SU-DHL-6 (cell line): Measurements from ENCODE around the gene PIK3CD.

Experiments
- H2AFZ ChIP-seq: fragments of 200-600 bp; sonication (generic); 2 replicates; pipeline ENCODE4 v1.6.1; 2014; ENCODE audit warnings: low read depth, mild to moderate bottlenecking, moderate library complexity, mixed read lengths, antibody characterized with exemption, low read length; ENCODE audit not compliant: severe bottlenecking
- H3F3A ChIP-seq: fragments of 200-600 bp; shearing (Covaris generic); 2 replicates; pipeline ENCODE4 v1.6.0; 2016; ENCODE audit warnings: antibody characterized with exemption, mild to moderate bottlenecking; ENCODE audit not compliant: insufficient read depth
- H3K27ac ChIP-seq: fragments of 200-600 bp; sonication (generic); 2 replicates; pipeline ENCODE4 v1.5.1; 2016; ENCODE audit warnings: low read depth, mild to moderate bottlenecking, low read length, moderate library complexity, mixed read lengths
- H3K27me3 ChIP-seq: fragments of 200-600 bp; sonication (generic), shearing (Covaris generic); 2 replicates; pipeline ENCODE4 v1.6.0; 2014; ENCODE audit warnings: mild to moderate bottlenecking, low read length
- H3K36me3 ChIP-seq: fragments of 200-600 bp; sonication (generic); 2 replicates; pipeline ENCODE4 v1.6.1; 2014; ENCODE audit warnings: mild to moderate bottlenecking, low read length, mixed read lengths
- H3K4me2 ChIP-seq: fragments of 300-600, 200-600 bp; shearing (Covaris generic), sonication (generic); 2 replicates; pipeline ENCODE4 v1.6.0; 2014; ENCODE audit warnings: low read length, low read depth, mild to moderate bottlenecking; ENCODE audit not compliant: poor library complexity, severe bottlenecking
- H3K4me3 ChIP-seq: fragments of 200-600 bp; sonication (generic); 2 replicates; pipeline ENCODE4 v1.5.1; 2014; ENCODE audit warnings: antibody characterized with exemption, low read length, mild to moderate bottlenecking, mixed read lengths; ENCODE audit not compliant: insufficient read depth, poor library complexity, severe bottlenecking
- H3K79me2 ChIP-seq: fragments of 200-600 bp; sonication (generic); 2 replicates; pipeline ENCODE4 v1.6.1; 2014; ENCODE audit warnings: mild to moderate bottlenecking, low read length, moderate library complexity; ENCODE audit not compliant: insufficient read depth
- H3K9ac ChIP-seq: fragments of 200-600 bp; sonication (generic); 2 replicates; pipeline ENCODE4 v1.7.0; 2014; ENCODE audit warnings: mild to moderate bottlenecking, low read length
- H3K9me2 ChIP-seq: fragments of 200-600 bp; sonication (generic); replicated peaks from 2 replicates; pipeline ENCODE4 v1.6.1; 2014; ENCODE audit warnings: low read length; ENCODE audit not compliant: insufficient read depth
- H3K9me3 ChIP-seq: fragments of 200-600 bp; sonication (generic); 2 replicates; pipeline ENCODE4 v1.6.1; 2014; ENCODE audit warnings: low read length, mixed read lengths; ENCODE audit not compliant: insufficient read depth
- H4K20me1 ChIP-seq: fragments of 200-600 bp; sonication (generic); 2 replicates; pipeline ENCODE4 v1.6.1; 2014; ENCODE audit warnings: low read depth, mild to moderate bottlenecking, antibody characterized with exemption, low read length, moderate library complexity, mixed read lengths
- EZH2phosphoT487 ChIP-seq: fragments of 200-600 bp; sonication (generic), shearing (Covaris generic); conservative IDR thresholded peaks from 2 replicates; pipeline ENCODE4 v1.6.1; 2018; ENCODE audit warnings: mild to moderate bottlenecking, antibody characterized with exemption, low read length, moderate library complexity, mixed read lengths
- TF ChIP-seq, protein P1 (sequence below): fragments of 200-600 bp; sonication (generic); IDR thresholded peaks from one replicate; pipeline ENCODE4 v1.5.1; 2017; ENCODE audit warnings: antibody characterized with exemption, mild to moderate bottlenecking, low read length, moderate library complexity; ENCODE audit not compliant: insufficient read depth, poor library complexity, severe bottlenecking

Gene PIK3CD

GRCh38 chr1:9663257-9663656, 11.7 kb downstream of the PIK3CD start:
- Histone ChIP-seq H3K9me2 (no peaks in the 10 kb centered on the region), H3F3A (0 out of 2 replicates have a peak, but pooled peaks cover 4% of the 10 kb centered on the region), H3K9ac (no peak overlapping the region), H3K79me2 (peaks cover 10% of the 10 kb centered on the region), H3K4me3 (no peak overlapping the region), H4K20me1 (no peaks in the 10 kb centered on the region), H3K4me2 (no peak overlapping the region), H3K27me3 (no peaks in the 10 kb centered on the region), H3K9me3 (no peaks in the 10 kb centered on the region), H3K36me3 (no peaks in the 10 kb centered on the region), H3K27ac (no peak overlapping the region), H2AFZ (no peak overlapping the region)
- TF ChIP-seq, protein P1, sequence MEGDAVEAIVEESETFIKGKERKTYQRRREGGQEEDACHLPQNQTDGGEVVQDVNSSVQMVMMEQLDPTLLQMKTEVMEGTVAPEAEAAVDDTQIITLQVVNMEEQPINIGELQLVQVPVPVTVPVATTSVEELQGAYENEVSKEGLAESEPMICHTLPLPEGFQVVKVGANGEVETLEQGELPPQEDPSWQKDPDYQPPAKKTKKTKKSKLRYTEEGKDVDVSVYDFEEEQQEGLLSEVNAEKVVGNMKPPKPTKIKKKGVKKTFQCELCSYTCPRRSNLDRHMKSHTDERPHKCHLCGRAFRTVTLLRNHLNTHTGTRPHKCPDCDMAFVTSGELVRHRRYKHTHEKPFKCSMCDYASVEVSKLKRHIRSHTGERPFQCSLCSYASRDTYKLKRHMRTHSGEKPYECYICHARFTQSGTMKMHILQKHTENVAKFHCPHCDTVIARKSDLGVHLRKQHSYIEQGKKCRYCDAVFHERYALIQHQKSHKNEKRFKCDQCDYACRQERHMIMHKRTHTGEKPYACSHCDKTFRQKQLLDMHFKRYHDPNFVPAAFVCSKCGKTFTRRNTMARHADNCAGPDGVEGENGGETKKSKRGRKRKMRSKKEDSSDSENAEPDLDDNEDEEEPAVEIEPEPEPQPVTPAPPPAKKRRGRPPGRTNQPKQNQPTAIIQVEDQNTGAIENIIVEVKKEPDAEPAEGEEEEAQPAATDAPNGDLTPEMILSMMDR: no peak
- no peak for TF ChIP-seq EZH2phosphoT487

DNA sequence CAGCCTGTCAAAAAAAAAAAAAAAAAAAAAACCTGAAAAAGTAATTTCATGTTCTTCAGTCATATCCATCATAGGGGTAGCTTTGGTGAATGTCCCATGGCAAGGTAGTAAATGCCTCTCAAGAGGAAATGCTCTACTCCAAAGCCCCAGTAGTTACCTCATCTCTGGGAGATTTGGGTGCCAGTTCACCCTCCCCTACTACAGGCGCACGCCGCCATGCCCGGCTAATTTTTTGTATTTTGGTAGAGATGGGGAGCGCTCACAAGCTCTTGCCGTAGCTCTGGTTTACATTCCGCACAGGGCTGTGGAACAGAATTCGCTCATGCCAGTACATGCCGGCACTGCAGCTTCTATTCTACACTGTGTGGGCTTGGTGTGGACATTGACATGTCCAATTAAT, 13.7 kb downstream of the PIK3CD start:
- Histone ChIP-seq H3K27ac (no peak overlapping the region), H3K4me2 (no peak overlapping the region), H3K9me3 (no peaks in the 10 kb centered on the region), H3K36me3 (no peaks in the 10 kb centered on the region), H3K9ac (no peak overlapping the region), H4K20me1 (no peaks in the 10 kb centered on the region), H2AFZ (no peak overlapping the region), H3K4me3 (no peak overlapping the region), H3F3A (0 out of 2 replicates have a peak, but pooled peaks cover 4% of the 10 kb centered on the region), H3K9me2 (no peaks in the 10 kb centered on the region), H3K27me3 (no peaks in the 10 kb centered on the region), H3K79me2 (peaks cover 13% of the 10 kb centered on the region)
- TF ChIP-seq, protein P1: no peak
- TF ChIP-seq EZH2phosphoT487: no peak

- Histone ChIP-seq H3K4me3 (no peak overlapping the region), H3K27me3 (no peaks in the 10 kb centered on the region), H3K9ac (no peak overlapping the region), H3K79me2 (peaks cover 21% of the 10 kb centered on the region), H3K9me2 (no peaks in the 10 kb centered on the region), H2AFZ (no peak overlapping the region), H3K27ac (no peak overlapping the region), H3K9me3 (no peaks in the 10 kb centered on the region), H3K36me3 (no peaks in the 10 kb centered on the region), H3F3A (no peaks in the 10 kb centered on the region), H3K4me2 (no peak overlapping the region), H4K20me1 (no peaks in the 10 kb centered on the region)
- TF ChIP-seq, protein P1: no peak
Observed at GRCh38 chr1:9668080-9668479, 16.5 kb downstream of the PIK3CD start.

- Histone ChIP-seq H3K79me2 (peaks cover 19% of the 10 kb centered on the region), H3K4me2 (no peak overlapping the region), H3K4me3 (no peak overlapping the region), H3K9ac (no peak overlapping the region), H3K9me2 (no peaks in the 10 kb centered on the region), H3K36me3 (no peaks in the 10 kb centered on the region), H4K20me1 (no peaks in the 10 kb centered on the region), H2AFZ (no peak overlapping the region), H3F3A (no peaks in the 10 kb centered on the region), H3K27me3 (no peaks in the 10 kb centered on the region), H3K9me3 (no peaks in the 10 kb centered on the region), H3K27ac (no peak overlapping the region)
- TF ChIP-seq EZH2phosphoT487: no peak
- TF ChIP-seq, protein P1: no peak
Observed at GRCh38 chr1:9670085-9670484, 18.6 kb downstream of the PIK3CD start.
